AG20443 (cell line): Measurements from ENCODE around the gene OLIG1.

Experiments used
- DNase-seq: peaks from one replicate; pipeline ENCODE4 v3.0.0; 2012; ENCODE audit warnings: low spot score, mixed read lengths

OLIG1 gene

DNA sequence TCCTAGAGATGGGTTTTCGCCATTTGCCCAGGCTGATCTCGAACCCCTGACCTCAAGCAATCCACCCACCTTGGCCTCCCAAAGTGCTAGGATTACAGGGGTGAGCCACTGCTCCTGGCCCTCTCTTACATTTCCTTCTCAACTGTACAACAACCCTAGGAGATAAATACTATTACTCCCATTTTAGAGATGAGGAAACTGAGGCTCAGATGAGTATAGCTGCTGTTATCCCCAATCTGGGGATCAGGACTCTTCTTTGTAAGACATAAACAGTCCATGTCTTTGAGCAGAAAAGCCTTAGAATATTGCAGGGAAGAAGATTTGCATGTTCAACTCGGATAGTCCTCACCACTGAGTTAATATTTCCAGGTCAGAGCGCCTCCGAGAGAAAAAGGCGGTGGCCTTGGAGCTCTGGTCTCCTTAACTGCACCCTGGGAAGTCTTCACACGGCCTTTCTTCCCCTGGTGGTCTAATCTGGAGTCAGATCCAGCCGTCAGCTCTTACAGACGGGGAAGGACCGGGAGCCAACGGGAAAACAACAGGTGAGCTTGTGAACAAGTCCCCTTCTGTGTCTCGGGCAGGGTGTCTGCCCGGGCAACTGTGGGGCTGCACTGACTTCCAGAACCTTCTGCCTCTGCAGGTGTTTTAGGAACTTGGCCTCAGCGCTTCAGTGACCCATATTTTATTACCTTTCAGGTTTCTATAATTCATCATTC, 5.9 kb upstream of the OLIG1 start:
- no peak for DNase-seq

DNA sequence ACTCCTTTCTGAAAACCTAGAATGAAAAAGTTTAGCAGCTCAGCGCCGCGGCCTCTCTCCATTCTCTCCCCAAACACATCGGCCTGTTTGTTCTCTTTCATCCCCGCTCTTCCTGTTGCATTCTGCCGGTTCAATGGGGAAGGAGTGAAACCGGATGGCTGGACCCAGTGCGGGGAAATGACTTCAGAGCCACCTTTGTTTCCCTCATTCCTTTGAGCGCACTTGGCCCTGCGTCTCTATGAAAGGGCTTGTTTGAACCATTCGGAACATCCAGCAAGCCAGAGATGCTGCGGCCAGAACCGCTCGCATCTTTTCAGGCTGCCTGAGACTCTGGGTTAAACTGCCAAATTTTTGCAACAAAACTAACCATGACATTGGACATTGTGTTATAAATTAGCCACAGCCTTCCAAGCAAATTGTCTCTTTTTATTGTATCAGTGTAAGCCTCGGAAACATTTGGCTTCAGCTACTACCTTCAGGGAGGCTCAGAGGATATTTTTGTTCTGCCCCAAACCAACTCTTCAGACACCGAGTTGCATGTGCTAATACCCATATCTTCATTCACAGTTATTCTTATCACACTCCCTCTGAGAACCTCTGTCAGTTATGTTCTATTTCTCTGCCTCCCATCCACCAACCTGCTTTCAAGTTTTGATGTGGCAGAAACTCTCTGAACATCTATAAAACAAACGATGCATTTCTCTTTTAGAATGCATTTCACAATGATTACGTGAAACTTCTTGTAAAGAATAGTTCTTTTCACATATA, 5.1 kb upstream of the OLIG1 start:
- no peak for DNase-seq

DNA sequence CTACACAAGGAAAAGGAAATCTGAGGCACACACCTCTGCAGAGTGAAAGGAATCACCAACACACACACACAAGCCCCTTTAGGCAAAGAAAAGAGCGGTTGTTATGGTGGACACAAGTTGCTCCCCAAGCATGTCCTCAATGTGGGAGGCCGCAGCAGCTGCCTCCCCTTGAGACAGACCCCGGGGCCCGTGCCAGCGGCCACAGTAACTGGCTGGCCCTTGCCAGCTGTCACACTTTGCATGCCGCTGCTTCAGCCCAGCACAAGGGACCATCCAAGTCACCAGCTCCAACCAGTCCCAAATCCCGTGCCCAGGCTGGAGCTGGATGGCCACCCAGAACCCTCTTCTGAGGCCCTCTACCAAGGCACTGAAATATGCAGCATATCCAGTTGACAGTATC, 2.9 kb upstream of the OLIG1 start:
- DNase-seq, result no peak

DNA sequence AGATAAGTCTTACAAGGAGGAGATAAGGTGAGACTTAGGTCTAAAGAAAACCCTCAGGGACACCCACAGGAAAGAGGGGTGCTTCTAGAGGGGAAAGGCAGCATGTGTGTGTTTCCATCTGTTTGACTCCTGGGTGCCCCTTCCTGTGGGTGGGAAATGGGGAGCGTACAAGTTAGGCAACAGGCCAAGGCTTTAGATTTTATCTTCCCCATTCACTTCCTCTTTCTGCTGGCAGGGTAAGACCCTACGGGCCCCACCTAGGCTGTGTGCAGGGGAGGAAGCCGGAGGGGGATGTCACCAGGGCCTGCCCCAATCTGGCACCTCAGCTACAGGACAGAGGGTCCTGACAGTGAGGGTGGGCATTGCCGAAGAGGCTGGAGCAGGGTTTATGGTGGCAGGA, 2.5 kb upstream of the OLIG1 start:
- DNase-seq, result no peak

DNA sequence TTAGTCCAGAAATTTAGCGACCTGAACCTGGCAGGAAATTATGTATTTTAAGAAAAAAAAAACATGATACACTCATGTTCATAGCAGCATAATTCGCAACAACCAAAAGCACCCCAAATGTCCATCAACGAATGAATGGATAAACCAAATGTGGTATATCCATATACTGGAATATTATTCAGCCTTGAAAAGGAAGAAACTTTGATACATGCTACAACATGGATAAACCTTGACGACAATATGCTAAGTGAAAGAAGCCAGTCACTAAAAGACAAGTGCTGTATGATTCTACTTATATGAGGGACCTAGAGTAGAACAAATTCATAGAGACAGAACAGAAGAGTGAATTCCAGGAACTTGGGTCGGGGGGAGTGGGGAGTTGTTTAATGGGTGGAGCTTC, 698 bp upstream of the OLIG1 start:
- no peak for DNase-seq

DNA sequence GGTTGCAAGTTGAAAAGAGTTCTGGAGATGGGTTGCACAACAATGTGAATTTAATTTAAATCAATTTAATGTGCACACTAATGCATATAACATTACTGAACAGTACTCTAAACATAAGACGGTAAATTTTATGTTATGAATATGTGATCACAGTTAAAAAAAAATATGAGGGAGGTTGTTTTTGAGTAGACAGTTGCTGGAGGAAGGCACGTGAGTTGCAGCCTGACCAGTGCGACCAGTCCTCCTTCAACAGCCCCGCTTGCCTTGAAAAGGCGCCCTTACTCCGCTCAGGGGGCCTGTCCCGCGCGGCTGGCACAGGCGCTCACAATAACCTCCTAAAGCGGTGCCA, 322 bp upstream of the OLIG1 start:
- no peak for DNase-seq

DNA sequence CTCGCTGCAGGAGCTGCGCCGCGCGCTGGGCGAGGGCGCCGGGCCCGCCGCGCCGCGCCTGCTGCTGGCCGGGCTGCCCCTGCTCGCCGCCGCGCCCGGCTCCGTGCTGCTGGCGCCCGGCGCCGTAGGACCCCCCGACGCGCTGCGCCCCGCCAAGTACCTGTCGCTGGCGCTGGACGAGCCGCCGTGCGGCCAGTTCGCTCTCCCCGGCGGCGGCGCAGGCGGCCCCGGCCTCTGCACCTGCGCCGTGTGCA, 730 bp downstream of the OLIG1 start:
- DNase-seq, result no peak

DNA sequence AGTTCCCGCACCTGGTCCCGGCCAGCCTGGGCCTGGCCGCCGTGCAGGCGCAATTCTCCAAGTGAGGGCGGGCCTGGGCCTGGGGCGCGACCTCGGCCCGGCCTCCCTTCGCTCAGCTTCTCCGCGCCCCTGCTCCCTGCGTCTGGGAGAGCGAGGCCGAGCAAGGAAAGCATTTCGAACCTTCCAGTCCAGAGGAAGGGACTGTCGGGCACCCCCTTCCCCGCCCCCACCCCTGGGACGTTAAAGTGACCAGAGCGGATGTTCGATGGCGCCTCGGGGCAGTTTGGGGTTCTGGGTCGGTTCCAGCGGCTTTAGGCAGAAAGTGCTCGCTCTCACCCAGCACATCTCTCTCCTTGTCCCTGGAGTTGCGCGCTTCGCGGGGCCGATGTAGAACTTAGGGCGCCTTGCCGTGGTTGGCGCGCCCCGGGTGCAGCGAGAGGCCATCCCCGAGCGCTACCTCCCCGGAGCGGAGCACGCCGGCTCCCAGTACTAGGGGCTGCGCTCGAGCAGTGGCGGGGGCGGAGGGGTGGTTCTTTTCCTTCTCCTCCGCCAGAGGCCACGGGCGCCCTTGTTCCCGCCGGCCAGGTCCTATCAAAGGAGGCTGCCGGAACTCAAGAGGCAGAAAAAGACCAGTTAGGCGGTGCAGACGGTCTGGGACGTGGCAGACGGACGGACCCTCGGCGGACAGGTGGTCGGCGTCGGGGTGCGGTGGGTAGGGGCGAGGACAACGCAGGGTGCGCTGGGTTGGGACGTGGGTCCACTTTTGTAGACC, 1.2 kb downstream of the OLIG1 start:
- DNase-seq, result no peak

DNA sequence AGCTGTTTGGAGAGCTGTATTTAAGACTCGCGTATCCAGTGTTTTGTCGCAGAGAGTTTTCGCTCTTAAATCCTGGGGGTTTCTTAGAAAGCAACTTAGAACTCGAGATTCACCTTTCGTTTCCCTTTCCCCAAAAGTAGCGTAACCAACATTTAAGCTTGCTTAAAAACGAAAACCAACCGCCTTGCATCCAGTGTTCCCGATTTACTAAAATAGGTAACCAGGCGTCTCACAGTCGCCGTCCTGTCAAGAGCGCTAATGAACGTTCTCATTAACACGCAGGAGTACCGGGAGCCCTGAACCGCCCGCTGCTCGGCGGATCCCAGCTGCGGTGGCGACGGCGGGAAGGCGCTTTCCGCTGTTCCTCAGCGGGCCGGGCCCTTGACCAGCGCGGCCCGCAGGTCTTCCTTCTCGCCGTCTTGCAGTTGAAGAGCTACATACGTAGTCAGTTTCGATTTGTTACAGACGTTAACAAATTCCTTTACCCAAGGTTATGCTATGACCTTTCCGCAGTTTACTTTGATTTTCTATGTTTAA, 1.9 kb downstream of the OLIG1 start:
- peak; percentile 33 for DNase-seq

DNA sequence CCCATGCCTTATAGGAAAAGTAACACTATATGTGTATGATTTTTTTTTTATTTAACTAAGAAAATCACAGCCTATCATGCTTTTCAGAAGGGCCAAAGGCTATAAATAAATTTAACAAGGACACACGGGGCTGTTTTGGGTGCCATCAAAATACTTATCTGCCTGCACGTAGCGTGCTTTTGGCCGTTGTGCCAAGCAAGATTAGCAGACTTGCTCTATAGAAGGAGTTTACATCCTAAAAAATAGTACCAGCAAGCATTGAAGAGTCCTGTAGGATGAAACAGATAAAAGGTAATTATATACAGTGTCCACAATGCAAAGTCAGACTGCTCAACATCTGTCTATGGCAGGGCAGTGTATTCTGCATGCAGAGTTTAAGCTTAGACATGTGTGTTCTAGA, 3.7 kb downstream of the OLIG1 start:
- no peak for DNase-seq

DNA sequence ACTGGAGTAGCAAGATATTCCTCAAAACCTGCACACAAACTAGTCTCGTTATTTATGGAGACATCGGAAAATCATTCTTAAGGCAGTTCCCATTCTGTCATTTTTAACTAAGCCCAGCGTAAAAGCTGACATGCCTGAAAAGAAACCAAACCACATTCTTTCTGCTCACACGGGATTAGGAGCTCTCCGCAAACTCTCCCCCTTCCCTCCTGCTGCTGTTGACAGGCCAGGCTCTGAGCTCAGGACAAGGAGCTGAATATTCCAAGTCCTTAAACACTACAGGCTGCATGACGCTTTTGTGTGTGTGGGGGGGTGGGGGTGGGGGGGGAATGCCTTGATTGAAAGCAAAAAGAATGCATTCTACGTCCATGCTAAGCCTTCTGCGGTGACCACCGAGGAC, 5.2 kb downstream of the OLIG1 start:
- no peak for DNase-seq

DNA sequence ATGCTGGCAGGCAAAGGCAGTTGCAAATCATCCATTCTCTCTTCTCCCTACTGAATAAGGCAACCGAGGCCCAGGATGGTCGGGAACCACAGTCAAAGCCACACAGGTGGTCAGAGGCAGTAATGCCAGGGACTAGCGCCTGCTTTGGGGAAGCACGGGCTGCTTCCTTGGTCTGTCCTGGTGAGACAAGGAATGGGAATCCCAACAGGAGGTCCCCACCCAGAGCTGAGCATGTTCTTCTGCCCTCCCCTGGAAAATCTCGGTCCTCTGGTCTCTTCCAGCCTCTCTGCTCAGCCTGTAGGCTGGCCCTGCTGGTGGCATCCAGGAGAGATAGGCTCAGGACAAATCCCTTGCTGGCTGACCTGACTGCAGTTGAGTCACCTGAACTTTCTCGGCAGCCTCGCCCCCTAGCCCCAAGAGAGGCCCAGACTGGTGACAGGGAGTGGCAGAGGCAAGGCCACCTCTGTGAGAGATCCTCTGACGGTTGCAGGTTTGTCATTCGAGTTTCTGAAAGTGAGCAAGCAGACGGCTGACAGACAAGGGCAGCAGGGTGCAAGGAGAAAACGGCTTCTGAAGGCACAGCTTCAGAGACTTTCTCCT, 5.8 kb downstream of the OLIG1 start:
- DNase-seq, result no peak

DNA sequence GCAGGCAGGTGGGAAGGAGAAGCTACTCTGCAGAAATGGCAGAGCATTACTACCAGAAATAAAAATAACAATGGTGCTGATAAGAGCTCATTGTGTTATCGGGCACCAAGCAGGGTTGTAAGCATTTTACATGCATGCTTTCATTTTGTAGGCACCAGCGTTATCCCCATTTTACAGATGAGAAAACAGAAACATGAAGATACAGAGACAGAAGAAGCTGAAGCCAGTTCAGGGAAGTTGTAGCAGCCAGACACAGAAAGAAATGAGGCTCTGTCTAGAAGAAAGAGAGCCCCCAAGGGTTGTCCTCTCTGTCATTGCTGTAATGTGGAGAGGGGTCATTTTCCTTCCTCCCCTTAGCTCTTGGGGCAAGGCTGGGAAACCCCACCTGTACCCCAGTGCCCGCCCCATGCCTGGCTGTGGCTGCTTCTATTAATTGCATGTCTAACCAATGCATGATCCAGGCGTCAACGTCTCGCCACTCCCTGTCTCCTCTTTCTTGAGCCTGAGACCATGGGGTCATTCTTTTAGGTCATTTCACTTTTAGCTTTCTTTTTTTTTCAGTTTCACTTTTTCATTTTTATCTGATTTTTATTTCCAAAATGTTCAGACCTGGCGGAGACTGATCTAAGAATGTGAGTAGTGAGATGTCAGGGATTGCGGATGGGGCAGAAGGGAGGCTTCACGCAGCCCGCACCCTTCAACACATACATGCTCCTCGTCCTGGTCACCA, 6.8 kb downstream of the OLIG1 start:
- DNase-seq, result no peak

DNA sequence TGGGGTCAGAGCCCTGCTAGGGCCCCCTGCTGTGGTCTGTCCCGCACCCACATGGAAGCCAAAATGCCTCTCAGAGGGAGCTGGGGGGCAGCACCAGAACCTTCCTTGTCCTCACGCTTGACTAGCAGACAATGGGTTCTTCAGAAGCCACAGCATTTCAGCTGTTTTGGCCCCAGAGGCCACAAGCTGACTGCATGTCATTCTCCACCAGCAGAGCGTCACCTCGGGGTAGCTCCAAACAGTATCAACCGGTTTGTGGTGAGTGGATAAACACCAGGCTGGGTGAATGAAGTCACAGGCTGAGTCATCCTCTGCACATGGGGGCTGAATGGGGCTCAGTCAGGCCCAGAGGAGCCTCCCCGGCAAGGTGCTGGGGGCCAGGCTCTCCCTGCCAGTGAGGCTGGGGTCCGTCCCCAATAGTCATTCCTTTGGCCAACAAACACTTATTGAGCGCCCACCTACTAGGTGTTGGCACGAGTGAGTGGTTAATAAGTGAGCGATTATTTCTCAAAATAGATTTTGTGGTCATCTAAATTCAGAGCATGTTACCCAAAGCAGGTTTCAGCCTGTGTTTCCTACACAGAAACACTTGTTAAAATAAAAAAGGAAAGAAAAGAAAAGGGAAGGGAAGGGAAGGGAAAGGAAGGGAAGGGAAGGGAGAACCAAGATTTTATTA, 9.1 kb downstream of the OLIG1 start:
- peak; percentile 71 for DNase-seq

DNA sequence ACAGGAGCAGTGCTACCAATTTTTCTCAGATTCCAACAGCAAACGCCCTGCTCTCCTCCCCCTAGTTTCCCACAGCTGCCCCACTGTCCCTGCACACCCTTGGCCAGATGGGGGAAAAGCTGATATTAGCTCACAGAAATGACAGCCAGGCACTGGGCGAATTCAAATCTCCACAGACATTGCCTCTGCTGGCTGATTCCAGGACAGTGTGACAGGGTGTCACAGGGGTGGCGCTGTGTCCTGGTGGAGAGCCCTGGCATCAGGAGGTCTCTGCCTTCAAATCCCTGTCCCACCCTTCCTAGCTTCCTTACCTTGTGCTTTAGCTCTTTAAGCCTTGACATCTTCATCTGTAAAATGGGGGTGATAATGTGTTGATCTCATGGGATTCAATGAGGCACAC, 10.4 kb downstream of the OLIG1 start:
- DNase-seq, result no peak

DNA sequence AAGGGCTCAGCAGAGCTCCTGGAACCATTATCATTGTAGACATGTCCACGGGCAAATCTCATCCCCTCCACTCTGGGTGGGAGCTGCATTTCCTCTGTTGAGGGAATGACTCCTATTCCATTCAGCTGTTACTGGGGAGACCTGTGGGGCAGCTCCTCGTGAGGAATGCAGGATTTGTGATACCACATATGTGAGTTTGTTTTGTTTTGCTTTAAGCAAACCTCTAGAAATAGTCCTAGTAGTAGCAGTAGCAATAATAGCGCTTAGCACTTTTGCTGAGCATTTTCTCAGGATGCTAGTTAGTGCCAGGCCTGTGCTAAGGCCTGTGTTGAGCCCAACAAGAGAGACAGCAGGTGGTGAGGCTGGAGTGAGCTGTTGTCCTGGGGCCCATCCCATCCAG, 10.8 kb downstream of the OLIG1 start:
- no peak for DNase-seq

DNA sequence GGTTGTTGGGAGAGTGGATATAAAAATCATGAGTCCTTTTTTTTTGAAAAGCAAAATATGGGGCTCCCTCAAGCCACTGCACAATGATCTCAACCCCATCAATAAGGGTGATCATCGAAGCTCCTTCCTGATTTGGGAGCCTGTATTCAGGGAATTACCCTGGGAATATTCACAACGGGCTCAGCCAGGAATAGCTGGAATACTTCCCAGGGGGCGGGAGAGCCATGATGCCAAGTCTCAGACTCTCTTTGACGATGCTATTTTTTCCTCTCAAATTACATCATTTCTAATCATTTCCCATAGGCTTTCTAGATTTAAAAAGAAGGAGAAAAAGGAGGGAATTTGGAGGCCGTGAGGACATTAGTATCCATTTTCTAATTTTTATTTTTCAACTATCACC, 18.4 kb downstream of the OLIG1 start:
- DNase-seq, result no peak

DNA sequence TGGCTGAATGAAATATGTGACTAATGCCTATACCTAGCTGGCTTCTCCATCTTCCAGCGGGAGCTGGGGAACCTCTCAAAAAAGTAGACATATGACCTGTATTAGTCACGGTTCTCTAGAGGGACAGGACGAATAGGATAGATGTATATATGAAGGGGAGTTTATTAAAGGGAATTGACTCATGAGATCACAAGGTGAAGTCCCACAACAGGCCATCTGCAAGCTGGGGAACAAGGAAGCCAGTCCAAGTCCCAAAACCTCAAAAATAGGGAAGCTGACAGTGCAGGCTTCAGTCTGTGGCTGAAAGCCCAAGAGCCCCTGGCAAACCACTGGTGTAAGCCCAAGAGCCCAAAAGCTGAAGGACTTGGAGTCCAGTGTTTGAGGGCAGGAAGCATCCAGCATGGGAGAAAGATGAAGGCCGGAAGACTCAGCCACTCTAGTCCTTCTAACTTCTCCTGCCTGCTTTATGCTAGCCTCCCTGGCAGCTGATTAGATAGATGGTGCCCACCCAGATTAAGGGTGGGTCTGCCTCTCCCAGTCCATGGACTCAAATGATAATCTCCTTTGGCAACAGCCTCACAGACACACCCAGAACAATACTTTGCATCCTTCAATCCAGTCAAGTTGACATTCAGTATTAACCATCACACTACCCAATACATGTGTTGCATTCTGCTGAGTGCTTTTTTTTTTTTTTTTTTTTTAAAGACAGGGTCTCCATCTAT, 19.6 kb downstream of the OLIG1 start:
- no peak for DNase-seq

DNA sequence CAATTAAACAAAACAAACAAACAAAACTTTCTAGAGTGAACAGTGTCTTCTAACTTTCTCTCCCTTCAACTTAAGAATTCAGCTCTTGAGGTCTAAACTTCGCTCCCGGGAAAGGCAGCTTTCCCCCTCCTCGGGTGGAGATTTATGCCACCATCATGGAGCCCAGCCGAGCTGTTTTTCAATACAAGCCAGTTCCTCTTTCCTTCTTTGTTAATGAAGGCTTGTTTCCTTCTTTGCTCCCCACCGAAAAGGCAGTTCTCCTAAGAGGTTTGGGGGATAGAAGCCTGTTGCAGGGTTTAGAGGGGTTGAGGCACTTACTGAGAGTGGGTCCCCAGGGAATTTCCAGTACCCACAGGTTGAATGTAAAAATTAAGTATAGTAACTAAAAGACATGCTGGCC, 26.5 kb downstream of the OLIG1 start:
- DNase-seq, result no peak

DNA sequence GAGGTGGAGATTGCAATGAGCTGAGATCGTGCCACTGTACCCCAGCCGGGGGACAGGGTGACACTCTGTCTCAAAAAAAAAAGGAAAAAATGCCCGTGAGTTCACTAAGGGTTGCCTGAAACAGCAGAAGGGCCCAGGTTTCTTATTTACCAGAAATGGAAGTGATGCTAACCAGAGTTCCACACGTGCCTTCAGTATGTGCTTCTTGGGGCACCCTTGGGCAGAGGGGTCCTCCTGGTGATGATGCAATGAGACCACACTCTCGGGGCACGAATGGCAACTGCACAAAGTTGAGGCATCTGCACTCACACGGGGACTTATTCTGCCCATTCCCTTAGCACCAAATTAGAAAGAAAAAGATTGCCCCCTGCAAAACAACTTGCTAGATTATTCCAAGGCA, 29.2 kb downstream of the OLIG1 start:
- no peak for DNase-seq
